Activated naive CD8-positive, alpha-beta T cell (primary cell): Measurements from ENCODE around the gene SIRPA.
A peak's percentile ranks its signal among the peaks of the same experiment; 100 is the strongest.

ENCODE experiments used
- H3K27ac Mint-ChIP-seq: one replicate; pipeline ENCODE4 v1.8.0; 2021; ENCODE audit warnings: mixed read lengths
- H3K27me3 Mint-ChIP-seq: one replicate; pipeline ENCODE4 v1.8.0; 2021; ENCODE audit warnings: mixed read lengths
- H3K36me3 Mint-ChIP-seq: one replicate; pipeline ENCODE4 v1.8.0; 2021; ENCODE audit warnings: mixed read lengths
- H3K4me1 Mint-ChIP-seq: one replicate; pipeline ENCODE4 v1.8.0; 2021; ENCODE audit warnings: low read depth, mixed read lengths
- H3K4me3 Mint-ChIP-seq: one replicate; pipeline ENCODE4 v1.8.0; 2021; ENCODE audit warnings: mild to moderate bottlenecking, mixed read lengths
- H3K9me3 Mint-ChIP-seq: one replicate; pipeline ENCODE4 v1.8.0; 2021; ENCODE audit warnings: low read depth, mixed read lengths

The SIRPA gene

GRCh38 chr20:1890469-1891262 lies 4.5 kb upstream of the SIRPA start:
- Mint-ChIP-seq H3K27ac (no peak overlapping the region), H3K27me3 (peaks cover 31% of the 10 kb centered on the region), H3K4me1 (peaks cover 1% of the 10 kb centered on the region), H3K9me3 (no peaks in the 10 kb centered on the region), H3K4me3 (no peak overlapping the region), H3K36me3 (no peaks in the 10 kb centered on the region)

GRCh38 chr20:1891263-1892118 lies 3.7 kb upstream of the SIRPA start:
- H3K27ac Mint-ChIP-seq = no peak overlapping the region
- H3K27me3 Mint-ChIP-seq = peaks cover 39% of the 10 kb centered on the region
- H3K4me3 Mint-ChIP-seq = no peak overlapping the region
- H3K36me3 Mint-ChIP-seq = no peaks in the 10 kb centered on the region
- H3K9me3 Mint-ChIP-seq = no peaks in the 10 kb centered on the region
- peaks cover 3% of the 10 kb centered on the region for H3K4me1 Mint-ChIP-seq

- H3K4me1 Mint-ChIP-seq = peaks cover 3% of the 10 kb centered on the region
- H3K36me3 Mint-ChIP-seq = no peaks in the 10 kb centered on the region
- H3K4me3 Mint-ChIP-seq = no peak overlapping the region
- H3K27me3 Mint-ChIP-seq = peaks cover 43% of the 10 kb centered on the region
- H3K9me3 Mint-ChIP-seq = no peaks in the 10 kb centered on the region
- no peak overlapping the region for H3K27ac Mint-ChIP-seq
These were observed 3.2 kb upstream of the SIRPA start for GRCh38 chr20:1892119-1892385.

GRCh38 chr20:1893721-1894470 lies 1.3 kb upstream of the SIRPA start:
- Mint-ChIP-seq H3K27ac (no peak overlapping the region), H3K4me1 (peaks cover 3% of the 10 kb centered on the region), H3K9me3 (no peaks in the 10 kb centered on the region), H3K4me3 (peak overlapping the region; percentile 70), H3K36me3 (no peaks in the 10 kb centered on the region), H3K27me3 (peaks cover 39% of the 10 kb centered on the region)

- Mint-ChIP-seq H3K27ac (no peak overlapping the region), H3K27me3 (peaks cover 39% of the 10 kb centered on the region), H3K9me3 (no peaks in the 10 kb centered on the region), H3K36me3 (no peaks in the 10 kb centered on the region), H3K4me1 (peaks cover 3% of the 10 kb centered on the region), H3K4me3 (no peak overlapping the region)
These were observed 696 bp upstream of the SIRPA start for GRCh38 chr20:1894471-1894950.

- peak overlapping the region; percentile 73 for H3K4me3 Mint-ChIP-seq
- no peaks in the 10 kb centered on the region for H3K9me3 Mint-ChIP-seq
- H3K27me3 Mint-ChIP-seq = peaks cover 38% of the 10 kb centered on the region
- no peak overlapping the region for H3K27ac Mint-ChIP-seq
- no peaks in the 10 kb centered on the region for H3K36me3 Mint-ChIP-seq
- H3K4me1 Mint-ChIP-seq = peaks cover 3% of the 10 kb centered on the region
These were observed 672 bp downstream of the SIRPA start for GRCh38 chr20:1895674-1896483.

- Mint-ChIP-seq H3K36me3 (no peaks in the 10 kb centered on the region), H3K9me3 (no peaks in the 10 kb centered on the region), H3K27me3 (peaks cover 35% of the 10 kb centered on the region), H3K27ac (no peak overlapping the region), H3K4me1 (peaks cover 3% of the 10 kb centered on the region), H3K4me3 (peak overlapping the region; percentile 9)
These were observed 1.5 kb downstream of the SIRPA start for GRCh38 chr20:1896484-1897258.

GRCh38 chr20:1897541-1897940 lies 2.3 kb downstream of the SIRPA start:
- Mint-ChIP-seq H3K4me3 (no peak overlapping the region), H3K9me3 (no peaks in the 10 kb centered on the region), H3K36me3 (no peaks in the 10 kb centered on the region), H3K4me1 (peaks cover 3% of the 10 kb centered on the region), H3K27ac (no peak overlapping the region), H3K27me3 (peaks cover 34% of the 10 kb centered on the region)

- Mint-ChIP-seq H3K27ac (no peak overlapping the region), H3K9me3 (no peaks in the 10 kb centered on the region), H3K27me3 (peaks cover 30% of the 10 kb centered on the region), H3K36me3 (no peaks in the 10 kb centered on the region), H3K4me1 (peaks cover 3% of the 10 kb centered on the region), H3K4me3 (no peak overlapping the region)
These were observed 2.8 kb downstream of the SIRPA start for GRCh38 chr20:1897965-1898464.

- Mint-ChIP-seq H3K4me3 (no peak overlapping the region), H3K27ac (no peak overlapping the region), H3K36me3 (no peaks in the 10 kb centered on the region), H3K4me1 (peaks cover 3% of the 10 kb centered on the region), H3K9me3 (no peaks in the 10 kb centered on the region), H3K27me3 (peaks cover 28% of the 10 kb centered on the region)
These were observed 3.5 kb downstream of the SIRPA start for GRCh38 chr20:1898482-1899240.

GRCh38 chr20:1899241-1899525 lies 4.0 kb downstream of the SIRPA start:
- no peak overlapping the region for H3K27ac Mint-ChIP-seq
- H3K36me3 Mint-ChIP-seq = no peaks in the 10 kb centered on the region
- no peak overlapping the region for H3K4me3 Mint-ChIP-seq
- peaks cover 28% of the 10 kb centered on the region for H3K27me3 Mint-ChIP-seq
- H3K9me3 Mint-ChIP-seq = no peaks in the 10 kb centered on the region
- H3K4me1 Mint-ChIP-seq = peaks cover 3% of the 10 kb centered on the region

- no peaks in the 10 kb centered on the region for H3K36me3 Mint-ChIP-seq
- peaks cover 28% of the 10 kb centered on the region for H3K27me3 Mint-ChIP-seq
- H3K27ac Mint-ChIP-seq = no peak overlapping the region
- H3K4me3 Mint-ChIP-seq = no peak overlapping the region
- H3K4me1 Mint-ChIP-seq = peaks cover 3% of the 10 kb centered on the region
- H3K9me3 Mint-ChIP-seq = no peaks in the 10 kb centered on the region
These were observed 5.2 kb downstream of the SIRPA start for GRCh38 chr20:1900321-1900801.

- H3K4me3 Mint-ChIP-seq = no peak overlapping the region
- no peaks in the 10 kb centered on the region for H3K4me1 Mint-ChIP-seq
- no peak overlapping the region for H3K27ac Mint-ChIP-seq
- H3K27me3 Mint-ChIP-seq = peaks cover 18% of the 10 kb centered on the region
- H3K9me3 Mint-ChIP-seq = no peaks in the 10 kb centered on the region
- H3K36me3 Mint-ChIP-seq = no peaks in the 10 kb centered on the region
These were observed 6.5 kb downstream of the SIRPA start for GRCh38 chr20:1901704-1902103.
